HG03439 (cell line): Measurements from ENCODE around the gene CDC7.
"Not testable (repeated sequence)": the region's sequence is repeated elsewhere in the genome, so short reads cannot be mapped to it uniquely, and the experiment has no call there.

Experiments
- ATAC-seq: cut with Tn5 transposase; IDR thresholded peaks from one replicate; pipeline ENCODE4 v1.9.1; 2021; ENCODE audit warnings: mild to moderate bottlenecking, moderate library complexity; ENCODE audit not compliant: unreplicated experiment

Gene CDC7

DNA sequence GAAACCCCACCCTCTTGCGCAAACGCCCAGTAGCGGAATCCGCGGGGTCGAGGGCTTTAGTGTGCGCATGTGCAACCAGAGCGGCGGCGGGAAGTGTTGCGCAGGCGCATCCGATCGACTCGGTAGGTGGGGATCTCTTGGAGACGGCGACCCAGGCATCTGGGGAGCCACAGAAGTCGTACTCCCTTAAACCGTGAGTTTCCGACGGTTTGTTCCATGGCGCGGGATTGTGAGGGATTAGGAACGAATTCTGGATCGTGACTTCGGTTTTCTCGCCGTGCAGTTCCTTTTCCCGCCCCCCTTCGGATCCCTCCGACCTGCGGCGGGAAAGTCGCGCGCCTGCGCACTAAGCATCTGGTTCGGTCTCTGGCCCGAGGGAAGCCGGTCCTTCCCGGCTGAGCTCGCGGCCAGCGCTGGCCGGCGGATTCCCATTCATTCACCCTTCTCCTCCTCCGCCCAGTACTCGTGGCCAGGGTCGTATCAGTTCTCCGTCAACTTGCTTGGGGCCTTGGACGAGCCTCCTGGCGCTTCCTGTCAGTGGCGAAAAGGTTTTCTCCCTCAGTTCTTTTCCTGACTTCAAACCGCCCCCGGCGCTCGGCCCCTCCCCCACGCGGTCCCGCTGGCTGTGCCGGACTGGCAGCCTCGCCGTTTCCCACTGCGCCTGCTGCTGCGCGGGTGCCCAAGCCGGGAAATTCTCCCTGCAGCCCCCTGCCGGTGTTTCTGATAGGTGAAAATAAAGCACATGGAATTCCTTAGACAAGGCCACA is at the start of gene CDC7:
Gene CDC7, plus strand, starts transcription at position 96 of the 767 bp plus-strand sequence. CDS start 866 bp downstream, outside the sequence.
- ATAC-seq, result peak; percentile 81

GRCh38 chr1:91454136-91454535 is 46.5 kb upstream of the CDC7 start:
- no peak for ATAC-seq

DNA sequence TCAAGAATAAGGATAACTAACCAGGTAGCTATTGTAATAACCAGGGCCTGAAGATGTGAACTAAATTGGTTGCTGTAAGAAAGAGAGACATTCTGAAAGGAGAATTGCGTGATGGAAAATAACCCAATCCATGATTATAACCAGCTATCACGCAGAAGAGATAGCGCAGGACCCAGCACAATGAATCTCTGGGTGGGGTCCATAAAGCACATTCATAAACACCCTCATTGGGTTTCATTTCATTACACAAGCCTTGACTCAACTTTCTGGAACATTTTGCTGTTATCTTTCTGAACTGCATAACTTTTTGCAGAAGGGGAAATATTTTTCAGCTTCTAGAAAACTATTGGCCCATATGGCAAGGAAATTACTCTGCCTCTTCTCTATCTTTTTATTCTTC is 45.3 kb upstream of the CDC7 start:
- ATAC-seq, result no peak

- no peak for ATAC-seq
Observed at GRCh38 chr1:91455896-91456295, 44.8 kb upstream of the CDC7 start.

DNA sequence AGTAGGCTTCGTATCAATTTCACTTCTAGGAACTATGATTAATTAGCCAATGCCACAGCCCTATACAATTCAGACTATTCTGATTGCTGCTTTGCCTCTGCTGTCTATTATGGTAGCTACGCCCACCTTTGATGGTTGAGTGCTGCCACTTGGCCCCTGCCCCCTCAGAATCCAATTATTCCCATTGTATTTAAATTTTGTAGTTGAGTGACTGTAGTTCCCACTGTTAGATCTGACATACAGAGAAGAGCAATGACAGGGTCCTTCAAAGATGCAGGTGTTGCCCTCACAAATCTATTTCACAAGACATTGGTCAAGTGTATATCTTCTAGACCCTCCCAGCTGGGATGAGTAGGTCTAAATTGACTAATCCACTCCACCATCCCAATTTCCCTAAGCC is 35.3 kb upstream of the CDC7 start:
- ATAC-seq, result not testable (repeated sequence)

GRCh38 chr1:91476533-91477217 is 24.0 kb upstream of the CDC7 start:
- ATAC-seq, result no peak

DNA sequence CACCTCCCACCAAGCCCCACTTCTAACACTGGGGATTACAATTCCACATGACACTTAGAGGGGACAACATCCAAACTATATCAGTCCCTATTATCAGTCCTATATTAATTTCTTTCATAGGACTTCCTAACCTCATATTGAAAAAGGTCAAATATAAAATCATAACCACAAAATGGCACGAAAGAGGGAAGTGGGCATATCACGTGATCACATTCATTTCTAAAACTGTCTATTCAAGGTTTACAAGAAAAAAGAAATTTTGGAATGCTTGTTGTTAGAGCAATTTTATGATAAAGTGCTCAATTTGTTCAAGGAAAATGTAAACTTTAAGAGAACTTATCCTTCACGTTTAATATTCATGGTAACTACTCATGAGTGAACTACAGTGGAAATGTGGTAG is 13.2 kb upstream of the CDC7 start:
- ATAC-seq, result no peak

GRCh38 chr1:91490501-91490900 is 10.2 kb upstream of the CDC7 start:
- ATAC-seq, result no peak

- no peak for ATAC-seq
Observed at GRCh38 chr1:91498035-91498434, 2.6 kb upstream of the CDC7 start.

DNA sequence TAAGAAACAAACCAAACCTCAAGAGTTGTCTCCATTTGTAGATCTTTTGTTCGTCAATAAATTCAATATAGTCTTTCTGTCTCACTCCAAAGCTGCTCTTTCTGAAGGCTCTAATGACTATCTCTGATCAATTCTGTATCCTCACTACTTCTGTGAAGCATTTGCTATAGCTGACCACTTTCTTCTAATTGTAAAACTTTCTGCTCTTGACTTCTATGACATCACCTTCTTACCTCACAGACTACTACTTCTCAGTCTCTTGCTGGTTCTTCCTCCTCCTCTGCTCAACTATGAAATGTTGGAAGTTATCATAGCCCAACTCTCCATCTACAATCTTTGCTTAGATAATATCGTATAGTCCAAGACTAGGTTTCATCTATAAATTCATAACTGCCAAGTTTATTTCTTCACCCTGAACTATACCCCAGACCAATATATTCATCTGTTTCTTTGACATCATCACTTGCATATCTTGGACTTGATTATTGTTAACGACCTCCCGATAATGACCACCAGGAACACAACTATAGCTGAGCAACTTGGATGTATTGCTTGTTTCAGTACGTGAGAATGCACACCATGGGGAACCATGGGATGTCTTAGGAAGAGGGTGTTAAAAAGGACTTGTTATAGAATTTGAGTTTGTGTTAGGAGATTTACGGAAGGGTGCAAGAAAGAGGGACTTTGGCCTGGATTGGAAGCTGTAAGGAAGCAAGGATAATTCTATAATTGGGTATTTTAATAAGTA is 2.0 kb upstream of the CDC7 start:
- ATAC-seq, result no peak

GRCh38 chr1:91499346-91499745 is 1.3 kb upstream of the CDC7 start:
- ATAC-seq, result no peak

DNA sequence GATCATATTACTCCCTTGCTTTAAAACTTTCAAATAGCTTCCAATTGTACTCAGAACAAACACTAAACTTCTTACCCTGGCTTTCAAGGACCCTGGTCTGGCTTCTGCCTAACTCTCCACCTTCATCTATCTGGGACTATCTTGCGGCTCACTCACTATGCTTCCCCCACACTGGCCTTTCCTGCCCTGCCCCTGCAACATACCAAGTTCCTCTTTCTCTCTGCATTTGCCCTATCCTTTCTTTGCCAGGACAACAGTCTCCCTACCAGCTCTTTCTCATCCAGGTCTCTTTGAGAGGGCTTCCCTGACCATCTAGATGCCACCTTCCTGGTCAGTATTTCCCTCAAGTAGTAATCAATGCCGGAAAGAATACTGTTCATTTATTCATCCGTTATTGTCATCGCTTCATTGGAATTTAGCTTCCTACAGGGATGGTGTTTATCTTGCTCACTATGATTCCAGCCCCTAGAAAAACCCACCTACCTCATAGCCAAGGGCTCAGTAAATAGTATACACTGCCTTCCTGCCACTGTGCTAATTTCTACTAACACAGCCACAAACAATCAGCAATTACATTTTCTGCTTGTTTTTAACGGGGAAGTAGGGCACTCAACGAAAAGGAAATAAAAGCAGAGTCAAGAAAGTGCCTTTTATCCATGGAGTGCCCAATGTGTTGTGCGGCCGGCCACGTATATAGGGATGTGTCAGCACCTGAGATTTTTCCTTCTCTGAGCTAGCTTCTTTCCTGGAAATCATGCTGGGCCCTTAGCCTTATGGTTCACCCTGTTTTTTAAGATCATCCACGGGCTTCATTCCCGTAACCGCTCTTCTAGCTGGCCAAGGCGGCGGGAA is 521 bp upstream of the CDC7 start:
- peak; percentile 10 for ATAC-seq

GRCh38 chr1:91501523-91501851 is 836 bp downstream of the CDC7 start:
- ATAC-seq, result peak; percentile 6

DNA sequence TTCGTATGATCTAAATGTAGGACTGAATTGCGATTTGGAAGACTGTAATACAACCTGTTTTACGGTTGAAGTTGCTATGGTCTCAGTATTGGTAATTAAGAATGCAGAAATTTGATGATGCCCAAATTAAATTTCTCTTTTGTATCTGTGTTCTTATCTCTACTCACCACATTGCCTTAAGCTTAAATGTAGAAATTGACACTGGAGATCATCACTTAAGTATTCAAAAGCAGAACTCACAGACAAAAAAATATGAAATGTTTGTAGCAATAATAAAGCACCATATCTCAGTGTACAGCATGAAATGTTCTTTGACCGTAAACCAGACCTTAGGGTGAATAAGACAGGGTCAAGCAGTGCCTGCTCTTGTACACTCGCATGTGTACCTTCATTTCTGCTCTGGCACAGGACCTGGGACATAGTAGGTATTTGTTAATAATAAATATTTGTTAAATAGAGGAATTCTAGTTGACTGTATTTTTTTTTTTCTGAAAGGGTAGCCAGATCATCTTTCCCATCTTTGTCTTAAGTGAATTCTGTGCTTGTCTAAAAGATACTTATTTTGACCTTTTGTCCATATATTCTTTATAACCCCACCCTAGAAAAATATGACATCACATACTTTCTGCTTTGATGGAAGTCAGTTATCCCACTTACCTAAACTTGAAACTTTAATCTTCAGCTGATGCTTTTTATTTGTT is 1.5 kb downstream of the CDC7 start:
- ATAC-seq, result no peak

DNA sequence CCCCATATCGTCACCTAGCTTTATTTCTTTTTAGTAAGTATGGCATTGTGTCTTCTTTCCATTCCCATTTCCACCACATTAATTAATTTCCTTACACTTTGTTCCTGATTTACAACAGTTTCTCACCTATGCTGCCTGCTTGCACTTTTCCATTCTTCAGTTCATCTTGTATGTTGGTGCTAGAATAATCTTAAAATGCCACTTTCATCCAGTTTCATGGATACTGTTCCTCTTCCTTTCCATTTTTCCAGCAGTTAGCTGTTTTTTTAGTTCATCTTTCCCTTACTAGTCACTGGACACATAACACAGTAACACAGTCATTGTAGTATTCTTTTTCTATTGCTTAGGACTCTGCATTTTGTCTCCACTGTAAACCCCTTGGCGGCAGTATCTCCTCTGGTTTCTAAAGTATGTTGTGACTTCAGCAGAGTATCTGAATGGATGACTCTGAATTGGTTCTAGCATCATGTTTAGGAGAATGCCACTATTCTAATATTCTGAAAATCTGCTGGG is 2.1 kb downstream of the CDC7 start:
- ATAC-seq, result no peak

DNA sequence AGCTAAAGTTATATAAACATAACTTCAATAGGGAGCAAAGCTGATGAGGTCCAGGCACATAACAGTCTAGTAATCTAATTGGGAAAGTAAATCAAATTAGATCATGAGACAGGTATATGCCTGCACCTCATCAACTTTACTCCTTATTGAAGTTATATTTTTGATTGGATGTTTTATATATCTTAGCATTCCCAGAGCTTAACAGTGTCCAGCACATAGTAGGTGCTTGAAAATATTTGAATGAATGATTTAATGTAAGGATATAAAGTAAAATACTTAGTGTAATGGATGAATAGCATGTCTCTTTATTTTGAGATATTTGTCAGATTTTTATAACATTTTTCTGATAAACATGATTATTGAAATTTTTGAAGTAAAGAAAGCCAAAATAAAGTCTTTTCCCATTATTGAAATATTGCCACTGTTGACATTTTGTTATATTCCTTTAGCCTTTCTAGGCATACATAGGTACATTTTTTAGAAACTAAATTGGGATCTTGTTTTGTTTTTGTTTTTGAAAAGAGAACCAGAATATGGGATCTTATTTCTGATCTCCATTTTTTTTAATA is 2.8 kb downstream of the CDC7 start:
- no peak for ATAC-seq

DNA sequence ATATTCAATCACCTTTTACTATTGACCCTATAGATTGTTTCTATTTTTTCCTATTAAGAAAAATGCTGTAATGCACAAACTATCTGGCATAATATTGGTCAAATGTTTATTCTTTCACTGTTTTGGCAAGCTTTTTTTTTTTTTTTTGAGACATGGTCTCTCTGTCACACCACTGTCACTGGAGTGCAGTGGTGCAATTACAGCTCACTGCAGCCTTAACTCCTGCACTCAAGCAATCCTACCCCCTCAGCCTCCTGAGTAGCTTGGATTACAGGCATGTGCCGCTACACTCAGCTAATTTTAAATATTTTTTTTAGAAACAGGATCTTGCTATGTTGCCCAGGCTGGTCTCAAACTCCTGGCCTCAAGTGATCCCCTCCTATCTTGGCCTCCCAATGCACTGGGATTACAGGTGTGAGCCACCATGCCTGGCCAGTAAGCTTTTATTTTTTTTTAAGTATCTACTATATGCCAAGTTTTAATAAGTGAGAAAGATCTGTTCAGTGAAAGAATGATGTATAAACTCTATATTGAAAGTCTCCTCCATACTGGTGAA is 3.4 kb downstream of the CDC7 start:
- no peak for ATAC-seq

DNA sequence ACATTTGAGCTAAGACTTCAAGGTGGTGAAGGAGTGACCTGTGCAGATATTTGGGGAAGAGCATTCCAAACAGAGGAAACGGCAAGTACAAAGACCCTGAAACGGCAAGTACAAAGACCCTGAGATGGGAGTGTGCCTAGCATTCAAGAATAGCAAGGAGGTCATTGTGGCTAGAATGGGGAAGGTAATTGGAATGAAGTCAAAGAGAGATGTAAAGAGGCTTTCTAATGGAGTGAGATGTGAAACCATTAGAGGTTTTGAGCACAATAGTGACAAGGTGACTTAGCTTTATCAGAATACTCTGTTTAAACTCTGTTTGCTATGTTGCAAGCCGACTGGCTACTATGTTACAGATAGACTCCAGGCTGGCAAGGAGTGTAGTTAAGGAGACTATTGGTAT is 4.4 kb downstream of the CDC7 start:
- ATAC-seq, result no peak

- no peak for ATAC-seq
Observed at GRCh38 chr1:91506071-91506470, 5.4 kb downstream of the CDC7 start.

DNA sequence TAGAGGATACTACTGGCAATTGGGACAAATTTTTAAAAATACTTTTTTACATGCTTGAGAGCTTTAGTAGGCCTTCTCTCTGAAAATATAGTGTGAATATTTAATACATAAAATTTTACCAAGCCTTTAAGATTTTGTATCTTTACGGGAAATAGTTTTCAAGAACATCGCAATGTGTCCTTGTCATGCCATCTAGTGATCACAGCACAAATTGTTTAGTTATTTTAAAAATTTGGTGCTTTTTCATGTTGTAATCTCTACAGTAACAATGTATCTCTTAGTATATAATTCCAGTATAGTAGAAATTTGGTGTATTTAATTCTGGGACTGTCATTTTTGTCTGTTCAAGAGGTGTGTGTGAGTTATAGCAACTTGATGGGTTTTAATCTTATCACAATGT is 6.7 kb downstream of the CDC7 start:
- ATAC-seq, result no peak
